HEK293T (cell line): ENCODE measurements around the gene MRPS27.

Experiments
- ARNT ChIP-seq: fragments of 450-650 bp; IDR thresholded peaks from 2 replicates; pipeline ENCODE4 v1.6.1; 2017; ENCODE audit warnings: mild to moderate bottlenecking
- BHLHE40 ChIP-seq: fragments of 450-650 bp; IDR thresholded peaks from 2 replicates; pipeline ENCODE4 v1.6.1; 2016; ENCODE audit warnings: mild to moderate bottlenecking, moderate library complexity, borderline replicate concordance
- ELF4 ChIP-seq: fragments of 450-650 bp; IDR thresholded peaks from 2 replicates; pipeline ENCODE4 v1.6.1; 2017; ENCODE audit warnings: antibody characterized with exemption
- FOXA1 ChIP-seq: fragments of 450-650 bp; IDR thresholded peaks from 2 replicates; pipeline ENCODE4 v1.6.1; 2016; ENCODE audit warnings: mild to moderate bottlenecking
- FOXK2 ChIP-seq: fragments of 450-650 bp; IDR thresholded peaks from 2 replicates; pipeline ENCODE4 v1.6.1; 2016; ENCODE audit warnings: mild to moderate bottlenecking
- FOXM1 ChIP-seq: fragments of 450-650 bp; IDR thresholded peaks from 2 replicates; pipeline ENCODE4 v1.6.1; 2017; ENCODE audit warnings: mild to moderate bottlenecking, borderline replicate concordance
- HDGF ChIP-seq: fragments of 450-650 bp; IDR thresholded peaks from 2 replicates; pipeline ENCODE4 v1.6.1; 2017; ENCODE audit warnings: antibody characterized with exemption, borderline replicate concordance
- LEF1 ChIP-seq: fragments of 450-650 bp; IDR thresholded peaks from 2 replicates; pipeline ENCODE4 v1.6.1; 2017; ENCODE audit warnings: mild to moderate bottlenecking, borderline replicate concordance
- NFRKB ChIP-seq: fragments of 450-650 bp; IDR thresholded peaks from 2 replicates; pipeline ENCODE4 v1.6.1; 2016; ENCODE audit warnings: mild to moderate bottlenecking, moderate library complexity
- SP1 ChIP-seq: fragments of 450-650 bp; IDR thresholded peaks from 2 replicates; pipeline ENCODE4 v1.6.1; 2017
- SUZ12 ChIP-seq: fragments of 450-650 bp; IDR thresholded peaks from 2 replicates; pipeline ENCODE4 v1.6.1; 2016; ENCODE audit warnings: mild to moderate bottlenecking
- TARDBP ChIP-seq: fragments of 450-650 bp; IDR thresholded peaks from 2 replicates; pipeline ENCODE4 v1.6.1; 2016
- ZNF384 ChIP-seq: fragments of 450-650 bp; IDR thresholded peaks from 2 replicates; pipeline ENCODE4 v1.6.1; 2016
- TF ChIP-seq, protein P1 (sequence below): fragments of 450-650 bp; IDR thresholded peaks from 2 replicates; pipeline ENCODE4 v1.6.1; 2016

DNA sequence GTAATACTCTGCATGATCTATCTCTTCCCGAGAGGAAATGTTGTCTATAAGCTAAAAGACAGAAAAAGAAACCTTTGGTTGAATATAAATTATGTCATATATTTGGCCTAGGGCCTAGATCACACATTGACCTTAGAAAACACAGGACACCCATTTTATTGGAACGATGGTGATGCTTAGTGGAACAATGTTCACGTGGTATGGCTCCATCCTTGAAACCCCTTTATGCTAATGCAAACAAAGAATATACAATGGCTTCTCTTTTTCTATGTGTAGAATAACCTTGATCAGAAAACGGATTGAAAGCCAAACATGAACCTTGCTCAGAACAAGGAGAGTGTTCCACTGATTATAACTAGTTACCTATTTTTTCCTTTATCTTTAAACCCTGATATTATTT lies 24.5 kb downstream of the MRPS27 start:
- TF ChIP-seq, protein P1, sequence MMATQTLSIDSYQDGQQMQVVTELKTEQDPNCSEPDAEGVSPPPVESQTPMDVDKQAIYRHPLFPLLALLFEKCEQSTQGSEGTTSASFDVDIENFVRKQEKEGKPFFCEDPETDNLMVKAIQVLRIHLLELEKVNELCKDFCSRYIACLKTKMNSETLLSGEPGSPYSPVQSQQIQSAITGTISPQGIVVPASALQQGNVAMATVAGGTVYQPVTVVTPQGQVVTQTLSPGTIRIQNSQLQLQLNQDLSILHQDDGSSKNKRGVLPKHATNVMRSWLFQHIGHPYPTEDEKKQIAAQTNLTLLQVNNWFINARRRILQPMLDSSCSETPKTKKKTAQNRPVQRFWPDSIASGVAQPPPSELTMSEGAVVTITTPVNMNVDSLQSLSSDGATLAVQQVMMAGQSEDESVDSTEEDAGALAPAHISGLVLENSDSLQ: no peak
- no peak for TF ChIP-seq LEF1
- no peak for TF ChIP-seq TARDBP
- TF ChIP-seq NFRKB: no peak
- no peak for TF ChIP-seq SP1
- TF ChIP-seq ARNT: no peak
- TF ChIP-seq FOXA1: no peak
- no peak for TF ChIP-seq ELF4
- TF ChIP-seq FOXM1: no peak
- no peak for TF ChIP-seq ZNF384
- no peak for TF ChIP-seq BHLHE40
- TF ChIP-seq HDGF: no peak
- TF ChIP-seq SUZ12: no peak
- no peak for TF ChIP-seq FOXK2
